HepG2 (cell line): Measurements from ENCODE around the gene RNASE4. TPM values are rescaled to one million over a fixed set of nuclear protein-coding genes. Genes with fewer than 3 reads are reported as not detected.

Experiments
- DNMT3B ChIP-seq: conservative IDR thresholded peaks from 2 replicates; pipeline ENCODE4 v1.6.1; 2016; ENCODE audit warnings: missing biosample characterization, control low read depth
- EED ChIP-seq: sonication (generic); formaldehyde crosslinking; IDR thresholded peaks from 2 replicates; pipeline ENCODE4 v1.5.0; 2020; ENCODE audit warnings: mild to moderate bottlenecking, missing genetic modification reagents
- GATAD1 ChIP-seq: IDR thresholded peaks from 2 replicates; pipeline ENCODE4 v1.6.1; 2016; ENCODE audit warnings: missing genetic modification reagents, missing compliant biosample characterization
- HCFC1 ChIP-seq: fragments of 150-350 bp; IDR thresholded peaks from 2 replicates; pipeline ENCODE4 v1.6.1; 2014; ENCODE audit warnings: low read depth, low read length
- KMT2B ChIP-seq: IDR thresholded peaks from 2 replicates; pipeline ENCODE4 v1.6.1; 2016; ENCODE audit warnings: missing genetic modification reagents, missing compliant biosample characterization
- MAX ChIP-seq: IDR thresholded peaks from 2 replicates; pipeline ENCODE4 v1.6.1; 2012; ENCODE audit warnings: inconsistent platforms
- MAZ ChIP-seq, 2 experiments: sonication (generic) in 1 of 2; formaldehyde crosslinking in 1 of 2; IDR thresholded peaks; 2 replicates each; pipeline versions ENCODE4 v1.5.0 to v1.6.1; 2012 to 2020; ENCODE audit warnings: low read depth in 2 of 2, mild to moderate bottlenecking in 2 of 2, borderline replicate concordance in 1 of 2, improper control_type of control experiment in 1 of 2, low read length in 1 of 2, missing genetic modification reagents in 1 of 2, moderate library complexity in 1 of 2
- PAWR ChIP-seq: sonication (generic); formaldehyde crosslinking; IDR thresholded peaks from 2 replicates; pipeline ENCODE4 v1.4.0; 2020; ENCODE audit warnings: missing genetic modification reagents, mild to moderate bottlenecking, borderline replicate concordance
- POLR2AphosphoS5 ChIP-seq: IDR thresholded peaks from 2 replicates; pipeline ENCODE4 v1.6.1; 2012; ENCODE audit warnings: low read depth, low read length
- RARA ChIP-seq: IDR thresholded peaks from 2 replicates; pipeline ENCODE4 v1.6.1; 2016; ENCODE audit warnings: missing genetic modification reagents, missing compliant biosample characterization
- SMAD1 ChIP-seq: sonication (generic); formaldehyde crosslinking; IDR thresholded peaks from 2 replicates; pipeline ENCODE4 v1.4.0; 2020; ENCODE audit warnings: missing genetic modification reagents, low read depth, mild to moderate bottlenecking, borderline replicate concordance
- SMARCC2 ChIP-seq: fragments of 450-650 bp; IDR thresholded peaks from 2 replicates; pipeline ENCODE4 v1.6.1; 2017; ENCODE audit warnings: antibody characterized with exemption, mild to moderate bottlenecking
- SNAPC2 ChIP-seq: sonication (generic); formaldehyde crosslinking; IDR thresholded peaks from 2 replicates; pipeline ENCODE4 v1.8.1; 2022; ENCODE audit warnings: mild to moderate bottlenecking, missing genetic modification reagents
- XRCC5 ChIP-seq: fragments of 200-400 bp; formaldehyde crosslinking; optimal IDR thresholded peaks from 2 replicates; pipeline ENCODE3; 2017; ENCODE audit warnings: mild to moderate bottlenecking, low read length
- ZNF24 ChIP-seq: fragments of 450-650 bp; IDR thresholded peaks from 2 replicates; pipeline ENCODE4 v1.6.1; 2017; ENCODE audit warnings: antibody characterized with exemption, mild to moderate bottlenecking
- ZNF343 ChIP-seq: sonication (generic); formaldehyde crosslinking; IDR thresholded peaks from 2 replicates; pipeline ENCODE4 v1.4.0; 2020; ENCODE audit warnings: mild to moderate bottlenecking, missing genetic modification reagents
- ZNF460 ChIP-seq: sonication (generic); formaldehyde crosslinking; IDR thresholded peaks from 2 replicates; pipeline ENCODE4 v1.5.1; 2020; ENCODE audit warnings: missing genetic modification reagents, mild to moderate bottlenecking, borderline replicate concordance
- ZNF605 ChIP-seq: sonication (generic); formaldehyde crosslinking; IDR thresholded peaks from 2 replicates; pipeline ENCODE4 v1.8.0; 2022; ENCODE audit warnings: mild to moderate bottlenecking, missing genetic modification reagents
- polyA plus RNA-seq, 8 experiments: library from polyadenylated mRNA; depleted of rRNA in 3 of 8; stranded (reverse) in 7 of 8; unstranded in 1 of 8; fragments of >200 nt; fragmentation: Illumina TruSeq in 4 of 8; extraction: Trizol in 4 of 8; gene quantifications; 2 replicates each; pipeline versions ENCODE4 v1.2.1 to v1.2.3, GENCODE V29; 2011 to 2016; ENCODE audit warnings: low read depth in 4 of 8, missing spikeins in 1 of 8, mixed read lengths in 1 of 8; ENCODE audit not compliant: insufficient read depth in 1 of 8
- total RNA-seq, 5 experiments: library from RNA; depleted of rRNA; stranded (reverse); fragments of >200 nt; fragmentation: Illumina TruSeq; extraction: Trizol; gene quantifications; 2 replicates each; pipeline ENCODE4 v1.2.3, GENCODE V29; 2016; ENCODE audit warnings: low read depth in 1 of 5
- TF ChIP-seq, protein P1 (sequence below): sonication (generic); formaldehyde crosslinking; IDR thresholded peaks from 2 replicates; pipeline ENCODE4 v1.4.0; 2020; ENCODE audit warnings: missing genetic modification reagents
- TF ChIP-seq, protein P2 (sequence below): sonication (generic); formaldehyde crosslinking; IDR thresholded peaks from 2 replicates; pipeline ENCODE4 v1.4.0; 2020; ENCODE audit warnings: missing genetic modification reagents

Gene RNASE4
- total and polyA plus RNA-seq, 2 of the 13 experiments (the other 11 are each of a cell fraction or from before 2014, with no cell fraction given) = 109 to 983 TPM

- TF ChIP-seq, protein P1, sequence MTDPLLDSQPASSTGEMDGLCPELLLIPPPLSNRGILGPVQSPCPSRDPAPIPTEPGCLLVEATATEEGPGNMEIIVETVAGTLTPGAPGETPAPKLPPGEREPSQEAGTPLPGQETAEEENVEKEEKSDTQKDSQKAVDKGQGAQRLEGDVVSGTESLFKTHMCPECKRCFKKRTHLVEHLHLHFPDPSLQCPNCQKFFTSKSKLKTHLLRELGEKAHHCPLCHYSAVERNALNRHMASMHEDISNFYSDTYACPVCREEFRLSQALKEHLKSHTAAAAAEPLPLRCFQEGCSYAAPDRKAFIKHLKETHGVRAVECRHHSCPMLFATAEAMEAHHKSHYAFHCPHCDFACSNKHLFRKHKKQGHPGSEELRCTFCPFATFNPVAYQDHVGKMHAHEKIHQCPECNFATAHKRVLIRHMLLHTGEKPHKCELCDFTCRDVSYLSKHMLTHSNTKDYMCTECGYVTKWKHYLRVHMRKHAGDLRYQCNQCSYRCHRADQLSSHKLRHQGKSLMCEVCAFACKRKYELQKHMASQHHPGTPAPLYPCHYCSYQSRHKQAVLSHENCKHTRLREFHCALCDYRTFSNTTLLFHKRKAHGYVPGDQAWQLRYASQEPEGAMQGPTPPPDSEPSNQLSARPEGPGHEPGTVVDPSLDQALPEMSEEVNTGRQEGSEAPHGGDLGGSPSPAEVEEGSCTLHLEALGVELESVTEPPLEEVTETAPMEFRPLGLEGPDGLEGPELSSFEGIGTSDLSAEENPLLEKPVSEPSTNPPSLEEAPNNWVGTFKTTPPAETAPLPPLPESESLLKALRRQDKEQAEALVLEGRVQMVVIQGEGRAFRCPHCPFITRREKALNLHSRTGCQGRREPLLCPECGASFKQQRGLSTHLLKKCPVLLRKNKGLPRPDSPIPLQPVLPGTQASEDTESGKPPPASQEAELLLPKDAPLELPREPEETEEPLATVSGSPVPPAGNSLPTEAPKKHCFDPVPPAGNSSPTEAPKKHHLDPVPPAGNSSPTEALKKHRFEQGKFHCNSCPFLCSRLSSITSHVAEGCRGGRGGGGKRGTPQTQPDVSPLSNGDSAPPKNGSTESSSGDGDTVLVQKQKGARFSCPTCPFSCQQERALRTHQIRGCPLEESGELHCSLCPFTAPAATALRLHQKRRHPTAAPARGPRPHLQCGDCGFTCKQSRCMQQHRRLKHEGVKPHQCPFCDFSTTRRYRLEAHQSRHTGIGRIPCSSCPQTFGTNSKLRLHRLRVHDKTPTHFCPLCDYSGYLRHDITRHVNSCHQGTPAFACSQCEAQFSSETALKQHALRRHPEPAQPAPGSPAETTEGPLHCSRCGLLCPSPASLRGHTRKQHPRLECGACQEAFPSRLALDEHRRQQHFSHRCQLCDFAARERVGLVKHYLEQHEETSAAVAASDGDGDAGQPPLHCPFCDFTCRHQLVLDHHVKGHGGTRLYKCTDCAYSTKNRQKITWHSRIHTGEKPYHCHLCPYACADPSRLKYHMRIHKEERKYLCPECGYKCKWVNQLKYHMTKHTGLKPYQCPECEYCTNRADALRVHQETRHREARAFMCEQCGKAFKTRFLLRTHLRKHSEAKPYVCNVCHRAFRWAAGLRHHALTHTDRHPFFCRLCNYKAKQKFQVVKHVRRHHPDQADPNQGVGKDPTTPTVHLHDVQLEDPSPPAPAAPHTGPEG (CRISPR knock-in tag) = peak; percentile 22; the same call in 1 of the 2 replicates
- TF ChIP-seq ZNF460 (CRISPR knock-in tag) = no peak
- TF ChIP-seq PAWR (CRISPR knock-in tag) = no peak
- no peak for TF ChIP-seq HCFC1
- no peak for TF ChIP-seq MAZ (IDR thresholded peaks at IDR 0.05; ENCODE audit: borderline replicate concordance, low read depth, low read length)
- TF ChIP-seq MAZ (CRISPR knock-in tag; IDR thresholded peaks at IDR 0.05; ENCODE audit: low read depth) = peak; percentile 52; the same call in 1 of the 2 replicates
- TF ChIP-seq, protein P2, sequence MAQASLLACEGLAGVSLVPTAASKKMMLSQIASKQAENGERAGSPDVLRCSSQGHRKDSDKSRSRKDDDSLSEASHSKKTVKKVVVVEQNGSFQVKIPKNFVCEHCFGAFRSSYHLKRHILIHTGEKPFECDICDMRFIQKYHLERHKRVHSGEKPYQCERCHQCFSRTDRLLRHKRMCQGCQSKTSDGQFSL = no peak
- peak; percentile 17; the same call in 1 of the 2 replicates for TF ChIP-seq KMT2B (CRISPR knock-in tag)
- TF ChIP-seq SNAPC2 (CRISPR knock-in tag) = peak; percentile 87; the same call in 1 of the 2 replicates
- no peak for TF ChIP-seq ZNF343 (CRISPR knock-in tag)
- TF ChIP-seq SMAD1 (CRISPR knock-in tag) = no peak
- TF ChIP-seq EED (CRISPR knock-in tag) = no peak
- no peak for TF ChIP-seq DNMT3B (CRISPR knock-in tag)
- TF ChIP-seq ZNF605 (CRISPR knock-in tag) = 0 out of 2 replicates have a peak, but pooled peaks have one; percentile 50
- TF ChIP-seq SMARCC2 = no peak
- TF ChIP-seq POLR2AphosphoS5 = peak; percentile 80
- no peak; the same call in 1 of the 2 replicates for TF ChIP-seq RARA (CRISPR knock-in tag)
- peak; percentile 8; the same call in 1 of the 2 replicates for TF ChIP-seq GATAD1 (CRISPR knock-in tag)
- TF ChIP-seq MAX = no peak
- no peak for TF ChIP-seq ZNF24
- TF ChIP-seq XRCC5 = peak; percentile 54
Observed at GRCh38 chr14:20687362-20688166, 3.2 kb downstream of the RNASE4 start (continued).
